Ecto neural progenitor cell (in vitro differentiated cells): ENCODE results near the gene PACC1.
"Not testable (repeated sequence)": the region's sequence is repeated elsewhere in the genome, so short reads cannot be mapped to it uniquely, and the experiment has no call there.

Experiments
- DNase-seq: peaks from one replicate; pipeline ENCODE4 v3.0.0-alpha.2; 2018; ENCODE audit warnings: low spot score

The PACC1 gene

GRCh38 chr1:212326541-212326940 lies 88.1 kb downstream of the PACC1 start:
- DNase-seq, result no peak

- DNase-seq, result no peak
These were observed 91.6 kb downstream of the PACC1 start for GRCh38 chr1:212323066-212323465.

- DNase-seq, result not testable (repeated sequence)
These were observed 93.7 kb downstream of the PACC1 start for GRCh38 chr1:212321031-212321430.

GRCh38 chr1:212317916-212318315 lies 96.8 kb downstream of the PACC1 start:
- DNase-seq, result no peak

- DNase-seq, result no peak
These were observed 98.8 kb downstream of the PACC1 start for GRCh38 chr1:212315907-212316306.

- DNase-seq, result no peak
These were observed 99.5 kb downstream of the PACC1 start for GRCh38 chr1:212315184-212315583.
